Daoy (cell line): Measurements from ENCODE around the gene IFIT2. TPM values are rescaled to one million over a fixed set of nuclear protein-coding genes. Genes with fewer than 3 reads are reported as not detected.
"Not testable (repeated sequence)": the region's sequence is repeated elsewhere in the genome, so short reads cannot be mapped to it uniquely, and the experiment has no call there.

Experiments used
- DNase-seq: peaks from one replicate; pipeline ENCODE4 v3.0.0-alpha.2; 2015; ENCODE audit warnings: low read depth
- total RNA-seq: library from RNA; depleted of rRNA; stranded (reverse); fragments of >200 nt; shearing (Covaris generic); gene quantifications from 2 replicates; pipeline ENCODE4 v1.2.3, GENCODE V29; 2014

Gene IFIT2
- total RNA-seq, 1 experiment from 2014 or later, result 7.1 TPM

- no peak for DNase-seq
Observed at GRCh38 chr10:89307269-89307577, 5.4 kb downstream of the IFIT2 start.

- no peak for DNase-seq
Observed at GRCh38 chr10:89308266-89308665, 6.4 kb downstream of the IFIT2 start.

- DNase-seq, result no peak
Observed at GRCh38 chr10:89308736-89309135, 6.9 kb downstream of the IFIT2 start.

DNA sequence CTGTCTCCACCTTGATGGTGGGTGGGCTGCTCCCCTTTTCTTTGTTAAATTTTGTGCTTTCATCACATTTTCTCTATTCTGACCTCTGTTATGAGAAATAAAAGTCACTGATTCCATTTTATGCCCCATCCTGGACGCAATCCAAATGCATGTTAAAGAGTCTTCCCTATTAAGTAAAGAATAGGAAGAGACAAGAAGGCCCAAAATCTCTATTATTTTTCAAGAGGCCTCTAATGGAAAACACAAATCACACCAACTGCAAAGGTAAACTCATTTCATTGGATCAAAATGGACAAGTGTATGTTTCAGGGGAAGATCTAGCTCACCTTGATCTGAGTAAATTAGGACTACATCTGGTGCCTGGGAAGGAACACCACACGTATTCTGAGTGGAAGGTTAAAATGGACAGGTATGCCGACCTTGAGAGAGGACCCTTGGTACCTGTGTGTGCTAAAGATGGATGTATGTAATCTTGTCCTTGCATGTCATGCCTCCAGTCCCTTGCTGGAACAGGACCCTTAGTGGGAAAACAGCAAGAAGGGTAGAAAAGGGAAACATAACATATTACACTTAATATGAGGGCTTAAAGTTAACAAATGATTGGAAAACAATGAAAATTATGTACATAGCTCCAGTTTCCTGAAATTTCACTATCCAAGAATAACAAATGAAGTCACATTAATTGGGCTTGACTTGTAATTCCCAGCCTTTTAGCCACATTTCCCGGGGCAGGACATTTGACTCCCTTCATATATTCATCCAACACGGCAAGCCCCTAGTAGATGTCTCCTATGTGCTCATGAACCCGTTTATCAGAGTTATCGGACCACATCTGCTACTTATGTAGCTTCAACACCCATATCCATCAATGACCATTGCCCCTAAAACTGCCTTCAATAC is 7.6 kb downstream of the IFIT2 start:
- DNase-seq, result no peak

- DNase-seq, result no peak
Observed at GRCh38 chr10:89310056-89310893, 8.4 kb downstream of the IFIT2 start.

- no peak for DNase-seq
Observed at GRCh38 chr10:89312973-89313372, 11.1 kb downstream of the IFIT2 start.

DNA sequence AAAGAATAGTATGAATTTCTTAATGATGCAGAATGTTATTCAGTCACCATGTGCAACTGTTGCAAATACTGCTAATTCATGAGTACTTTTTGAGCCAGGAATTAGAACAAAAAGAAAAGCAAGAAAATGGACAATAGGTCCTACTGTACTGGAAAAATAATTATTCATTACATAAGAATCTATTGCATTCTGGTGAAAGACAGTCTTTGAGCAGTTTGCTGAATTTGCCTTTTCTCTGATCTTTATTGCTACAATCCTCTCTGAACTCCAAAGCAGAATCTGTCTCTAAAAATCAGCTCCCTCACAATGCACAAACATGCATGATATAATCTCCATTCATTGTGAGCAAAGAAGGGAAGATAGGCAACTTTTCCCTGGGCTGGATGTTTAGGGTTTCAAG is 12.8 kb downstream of the IFIT2 start:
- DNase-seq, result no peak

DNA sequence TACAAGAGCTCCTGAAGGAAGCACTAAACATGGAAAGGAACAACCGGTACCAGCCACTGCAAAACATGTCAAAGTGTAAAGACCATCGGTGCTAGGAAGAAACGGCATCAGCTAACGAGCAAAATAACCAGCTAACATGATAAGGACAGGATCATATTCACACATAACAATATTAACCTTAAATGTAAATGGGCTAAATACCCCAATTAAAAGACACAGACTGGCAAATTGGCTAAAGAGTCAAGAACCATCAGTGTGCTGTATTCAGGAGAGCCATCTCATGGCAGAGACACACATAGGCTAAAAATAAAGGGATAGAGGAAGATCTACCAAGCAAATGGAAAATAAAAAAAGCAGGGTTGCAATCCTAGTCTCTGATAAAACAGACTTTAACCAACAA is 16.2 kb downstream of the IFIT2 start:
- not testable (repeated sequence) for DNase-seq

DNA sequence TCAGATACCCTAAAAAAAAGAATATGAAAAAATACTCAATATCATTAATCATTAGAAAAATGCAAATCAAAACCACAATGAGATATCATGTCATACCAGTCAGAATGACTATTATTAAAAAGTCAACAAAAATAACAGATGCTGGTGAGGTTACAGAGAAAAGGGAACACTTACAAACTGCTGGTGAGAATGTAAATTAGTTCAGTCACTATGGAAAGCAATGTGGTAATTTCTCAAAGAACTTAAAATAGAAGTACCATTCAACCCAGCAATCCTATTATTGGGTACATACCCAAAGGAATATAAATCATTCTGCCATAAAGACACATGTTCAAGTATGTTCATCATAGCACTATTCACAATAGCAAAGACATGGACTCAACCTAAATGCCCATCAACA is 23.2 kb downstream of the IFIT2 start:
- not testable (repeated sequence) for DNase-seq

GRCh38 chr10:89325856-89326255 is 24.0 kb downstream of the IFIT2 start:
- DNase-seq, result not testable (repeated sequence)

DNA sequence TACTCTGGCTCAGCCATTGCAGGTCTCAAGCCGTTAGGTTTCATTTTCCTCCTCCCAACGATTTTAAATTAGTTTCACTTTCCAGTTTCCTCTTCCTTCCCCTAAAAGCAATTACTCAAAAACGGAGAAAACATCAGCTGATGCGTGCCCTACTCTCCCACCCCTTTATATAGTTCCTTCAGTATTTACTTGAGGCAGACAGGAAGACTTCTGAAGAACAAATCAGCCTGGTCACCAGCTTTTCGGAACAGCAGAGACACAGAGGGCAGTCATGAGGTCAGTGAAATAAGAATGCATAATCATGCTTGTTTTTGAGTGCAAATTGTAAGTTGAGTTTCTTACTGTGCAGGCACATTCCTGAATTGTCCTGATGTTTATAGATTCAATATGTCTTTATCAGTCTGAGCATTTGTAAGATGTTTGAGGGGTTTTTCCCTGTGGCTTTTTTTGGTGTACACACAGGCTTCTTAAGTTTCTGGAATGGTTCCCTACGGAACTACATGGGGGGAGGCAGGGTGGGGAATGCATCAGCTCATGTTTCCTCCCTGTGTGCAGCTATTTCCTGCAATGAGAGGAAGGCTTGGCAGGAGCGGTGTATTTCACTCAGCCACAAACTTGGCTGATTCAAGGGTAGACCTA is 26.1 kb downstream of the IFIT2 start, which contains the start of gene IFIT3:
TSS of gene IFIT3 (plus strand) at position 195 of the 639 bp plus-strand sequence. CDS start at position 272, 77 bp downstream.
- DNase-seq, result peak; percentile 86

DNA sequence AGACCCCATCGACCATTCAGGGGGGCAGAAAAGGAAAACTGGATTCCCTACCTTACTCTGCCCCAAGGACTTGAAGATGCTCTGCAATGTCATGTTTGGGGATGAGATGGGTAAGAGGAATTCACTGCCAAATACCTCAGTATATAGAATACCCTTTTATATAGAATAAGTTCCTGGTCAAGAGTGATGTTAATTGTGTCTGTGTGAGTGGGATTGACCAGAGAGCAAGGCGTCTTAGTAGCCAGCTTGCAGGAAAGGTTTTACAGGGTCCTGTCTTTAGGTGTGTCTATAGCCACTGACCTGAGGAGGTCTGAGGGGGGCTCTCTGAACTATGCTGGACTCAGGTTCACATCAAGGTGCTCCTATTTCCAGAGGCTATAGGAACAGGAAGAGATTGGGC is 27.3 kb downstream of the IFIT2 start:
- no peak for DNase-seq

DNA sequence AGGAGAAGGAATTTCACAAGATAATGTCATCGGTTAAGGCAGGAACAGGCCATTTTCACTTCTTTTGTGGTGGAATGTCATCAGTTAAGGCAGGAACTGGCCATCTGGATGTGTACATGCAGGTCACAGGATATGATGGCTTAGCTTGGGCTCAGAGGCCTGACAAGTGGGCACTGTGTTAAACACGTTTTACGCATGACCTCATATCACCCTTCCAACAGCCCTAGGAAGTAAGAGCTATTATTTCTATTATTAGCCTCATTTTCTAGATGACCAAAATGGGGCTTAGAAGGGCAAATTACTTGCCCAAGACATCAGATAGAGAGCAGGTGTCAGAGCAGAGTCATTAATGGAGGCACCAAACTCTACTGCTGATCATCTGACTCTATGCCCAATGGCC is 28.2 kb downstream of the IFIT2 start:
- DNase-seq, result not testable (repeated sequence)

DNA sequence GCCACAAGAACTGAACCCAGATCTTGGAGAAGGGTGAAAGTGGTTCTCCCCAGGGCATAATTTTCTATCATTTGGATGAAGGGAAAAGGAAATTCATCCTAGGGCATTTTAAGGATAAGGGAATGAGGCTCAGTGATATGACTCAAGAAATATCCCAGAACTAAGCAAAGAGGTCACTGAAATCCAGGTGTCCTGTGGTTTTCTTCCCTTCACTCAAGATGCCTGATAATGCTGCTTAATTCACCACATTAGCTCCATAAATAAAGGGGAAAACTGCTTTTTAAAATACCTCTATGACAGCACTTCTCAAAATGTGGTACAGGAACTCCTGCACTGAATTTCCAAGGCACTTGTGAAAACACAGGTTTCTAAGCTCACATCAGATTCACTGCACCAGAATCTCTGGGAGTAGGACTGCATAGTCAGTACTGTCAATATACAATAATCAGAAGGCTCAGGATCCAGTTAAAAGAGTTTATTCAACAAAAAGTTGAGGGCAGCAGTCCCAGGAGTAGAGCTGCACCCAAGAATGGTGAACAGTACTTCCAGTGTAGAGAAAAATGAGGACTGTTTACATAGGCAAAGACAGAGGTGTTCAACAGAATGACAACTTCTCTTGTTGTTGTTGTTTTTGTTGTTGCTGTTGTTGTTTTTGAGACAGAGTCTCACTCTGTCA is 28.8 kb downstream of the IFIT2 start:
- DNase-seq, result no peak

- not testable (repeated sequence) for DNase-seq
Observed at GRCh38 chr10:89331487-89332122, 29.8 kb downstream of the IFIT2 start.

GRCh38 chr10:89332123-89332633 is 30.3 kb downstream of the IFIT2 start:
- DNase-seq, result peak; percentile 60

DNA sequence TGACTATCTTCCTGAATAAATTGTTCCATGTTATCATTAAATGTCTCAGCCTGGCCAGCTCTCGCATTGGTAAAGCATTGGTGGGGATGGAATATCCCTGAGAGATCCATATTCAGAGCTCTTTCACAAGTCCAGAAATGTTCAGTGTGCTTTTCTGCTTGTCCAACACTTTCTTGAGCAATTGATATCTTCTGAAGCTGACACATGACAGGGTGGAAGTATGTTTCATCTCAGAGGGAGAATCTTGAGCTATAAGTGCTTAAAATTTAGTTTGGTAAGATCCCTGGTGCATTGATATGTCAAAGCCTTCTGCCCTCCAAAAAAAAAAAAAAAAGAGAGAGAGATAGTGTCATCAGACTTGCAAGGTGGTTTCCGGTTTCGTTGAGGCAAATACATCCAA is 33.4 kb downstream of the IFIT2 start:
- DNase-seq, result no peak

DNA sequence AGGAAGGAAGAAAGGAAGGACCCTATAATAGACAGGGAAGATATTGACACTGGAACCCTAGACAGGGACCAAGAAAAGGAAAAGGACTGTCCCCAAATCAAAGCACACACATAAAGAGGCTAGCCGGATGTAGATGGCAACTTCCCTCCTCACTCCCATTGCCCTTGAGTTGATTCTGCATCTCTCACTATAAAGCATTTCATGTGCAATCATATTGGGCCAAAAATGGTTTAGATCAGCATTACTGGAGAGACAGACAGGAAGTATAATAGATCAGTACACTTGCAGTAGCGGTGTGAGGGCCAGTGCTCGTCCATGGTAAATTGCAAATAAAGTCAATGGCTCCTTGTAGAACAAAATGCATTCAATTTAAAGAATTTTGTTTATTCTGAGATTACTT is 34.4 kb downstream of the IFIT2 start:
- DNase-seq, result no peak

DNA sequence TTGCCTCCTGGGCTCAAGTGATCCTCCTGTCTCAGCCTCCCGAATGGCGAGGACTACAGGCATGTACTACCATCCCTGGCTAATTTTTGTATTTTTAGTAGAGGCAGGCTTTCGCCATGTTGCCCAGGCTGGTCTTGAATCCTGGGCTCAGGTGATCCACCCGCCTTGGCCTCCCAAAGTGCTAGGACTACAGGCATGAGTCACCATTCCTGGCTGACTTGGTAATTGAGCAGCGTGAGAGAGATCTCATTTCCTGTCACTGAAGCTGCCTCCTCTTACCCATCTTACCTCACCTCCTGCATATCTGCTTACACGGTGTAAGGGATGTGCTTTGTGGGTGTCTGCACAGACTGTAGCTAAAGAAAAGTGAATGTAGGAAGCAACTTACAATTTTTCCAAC is 35.6 kb downstream of the IFIT2 start:
- DNase-seq, result peak; percentile 84

DNA sequence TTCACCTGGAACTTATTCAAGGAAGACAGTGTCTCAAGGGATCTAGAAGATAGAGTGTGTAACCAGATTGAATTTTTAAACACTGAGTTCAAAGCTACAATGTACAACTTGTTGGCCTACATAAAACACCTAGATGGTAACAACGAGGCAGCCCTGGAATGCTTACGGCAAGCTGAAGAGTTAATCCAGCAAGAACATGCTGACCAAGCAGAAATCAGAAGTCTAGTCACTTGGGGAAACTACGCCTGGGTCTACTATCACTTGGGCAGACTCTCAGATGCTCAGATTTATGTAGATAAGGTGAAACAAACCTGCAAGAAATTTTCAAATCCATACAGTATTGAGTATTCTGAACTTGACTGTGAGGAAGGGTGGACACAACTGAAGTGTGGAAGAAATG is 36.9 kb downstream of the IFIT2 start:
- no peak for DNase-seq

DNA sequence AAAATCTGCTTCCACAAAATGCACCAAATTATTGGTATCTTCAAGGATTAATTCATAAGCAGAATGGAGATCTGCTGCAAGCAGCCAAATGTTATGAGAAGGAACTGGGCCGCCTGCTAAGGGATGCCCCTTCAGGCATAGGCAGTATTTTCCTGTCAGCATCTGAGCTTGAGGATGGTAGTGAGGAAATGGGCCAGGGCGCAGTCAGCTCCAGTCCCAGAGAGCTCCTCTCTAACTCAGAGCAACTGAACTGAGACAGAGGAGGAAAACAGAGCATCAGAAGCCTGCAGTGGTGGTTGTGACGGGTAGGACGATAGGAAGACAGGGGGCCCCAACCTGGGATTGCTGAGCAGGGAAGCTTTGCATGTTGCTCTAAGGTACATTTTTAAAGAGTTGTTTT is 38.0 kb downstream of the IFIT2 start:
- DNase-seq, result no peak
